ENCODE data around the gene RBPJ.
"Not testable (repeated sequence)": the region's sequence is repeated elsewhere in the genome, so short reads cannot be mapped to it uniquely, and the experiment has no call there.

Gene RBPJ

GRCh38 chr4:26337612-26338011 lies 16.8 kb downstream of the RBPJ start:
- no peak for DNase-seq

DNA sequence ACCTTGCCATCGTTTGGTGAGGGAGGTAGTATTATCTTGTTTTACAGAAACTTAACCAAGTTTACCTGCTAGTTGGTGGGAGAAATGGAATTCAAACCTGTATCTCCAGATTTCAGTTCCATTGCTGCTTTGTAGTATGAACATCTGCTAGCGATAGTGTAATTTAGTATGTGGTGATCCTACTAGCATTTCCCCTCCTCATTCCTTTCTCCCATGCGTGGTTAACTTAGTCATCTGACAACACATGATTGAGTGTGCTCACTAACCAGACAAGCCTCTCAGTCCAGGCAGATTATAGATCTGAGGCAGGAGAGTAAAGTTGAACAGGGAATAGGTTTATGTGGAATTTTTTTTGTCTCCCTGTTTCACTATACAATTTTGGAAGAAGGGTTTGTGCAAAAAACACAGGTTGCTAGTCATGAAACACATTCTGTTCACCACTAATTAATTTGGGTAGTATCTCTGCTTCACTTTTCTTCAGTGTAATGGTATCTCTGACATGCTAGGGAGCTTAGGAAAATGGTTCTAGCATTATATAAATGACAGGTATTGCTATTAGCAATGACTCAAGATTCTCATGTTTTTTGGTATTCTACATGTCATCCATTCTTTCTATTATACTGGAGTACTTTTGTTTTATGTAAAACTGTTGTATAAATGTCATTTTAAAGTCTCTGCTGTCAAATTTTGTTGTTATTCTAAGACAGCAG lies 21.7 kb downstream of the RBPJ start:
- DNase-seq: no peak

- DNase-seq: no peak
Observed at GRCh38 chr4:26343038-26343398, 22.2 kb downstream of the RBPJ start.

GRCh38 chr4:26344901-26345564 lies 24.2 kb downstream of the RBPJ start:
- DNase-seq: no peak

DNA sequence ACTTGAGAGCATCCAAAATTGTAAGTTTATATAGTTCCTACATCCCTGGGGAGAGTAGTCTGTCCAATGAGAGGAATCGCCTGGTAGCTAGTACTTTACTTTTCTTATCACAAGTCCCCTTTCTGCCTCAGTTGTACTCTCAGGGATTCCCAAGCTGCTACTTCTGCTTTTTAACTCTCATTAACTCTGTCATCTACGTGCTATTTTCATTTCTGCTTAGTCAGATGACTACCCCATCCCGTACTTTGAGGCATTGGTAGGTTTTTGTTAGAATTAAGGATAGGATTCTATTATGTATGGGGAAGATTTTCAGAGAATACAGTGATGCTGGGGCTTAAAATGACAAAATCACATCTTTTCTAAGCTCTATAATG lies 24.7 kb downstream of the RBPJ start:
- no peak for DNase-seq

DNA sequence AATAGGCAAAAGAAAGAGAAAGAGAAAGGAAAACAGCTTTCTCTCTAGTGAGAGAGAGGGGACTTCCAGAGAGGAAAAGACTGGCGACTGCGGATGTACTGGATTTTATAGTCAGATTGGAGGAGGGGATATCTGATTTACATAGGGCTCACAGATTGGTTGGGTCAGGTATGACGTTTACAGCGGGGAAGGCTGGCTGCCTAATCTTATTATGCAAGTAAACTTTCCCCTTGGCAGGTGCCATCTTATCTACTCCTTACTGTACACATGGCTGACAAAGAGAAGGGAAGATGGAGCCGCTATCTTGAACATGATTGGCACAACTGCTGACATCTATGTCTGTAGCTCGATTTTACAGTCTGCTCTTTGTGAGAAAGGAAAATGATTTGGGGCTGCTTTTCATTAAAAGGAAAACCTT lies 25.4 kb downstream of the RBPJ start:
- no peak for DNase-seq

DNA sequence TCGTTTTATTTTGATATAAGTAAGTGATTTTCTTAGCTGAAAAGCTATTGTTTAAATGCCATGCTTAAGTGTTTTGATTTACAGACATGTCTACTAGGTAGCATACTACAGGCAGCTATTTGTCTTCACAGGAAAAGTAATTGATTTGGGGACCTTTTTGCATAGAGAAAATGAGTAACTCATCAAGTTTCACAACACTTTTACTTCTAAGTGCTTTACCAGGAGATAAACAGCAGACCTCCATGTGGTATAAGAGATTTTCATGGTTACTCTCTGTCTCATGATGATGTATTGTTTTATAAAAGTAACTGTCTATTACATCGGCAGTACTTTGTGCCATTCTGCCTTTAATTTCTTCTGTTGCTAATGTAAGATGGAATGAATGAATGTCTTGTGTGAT lies 28.7 kb downstream of the RBPJ start:
- DNase-seq: no peak

DNA sequence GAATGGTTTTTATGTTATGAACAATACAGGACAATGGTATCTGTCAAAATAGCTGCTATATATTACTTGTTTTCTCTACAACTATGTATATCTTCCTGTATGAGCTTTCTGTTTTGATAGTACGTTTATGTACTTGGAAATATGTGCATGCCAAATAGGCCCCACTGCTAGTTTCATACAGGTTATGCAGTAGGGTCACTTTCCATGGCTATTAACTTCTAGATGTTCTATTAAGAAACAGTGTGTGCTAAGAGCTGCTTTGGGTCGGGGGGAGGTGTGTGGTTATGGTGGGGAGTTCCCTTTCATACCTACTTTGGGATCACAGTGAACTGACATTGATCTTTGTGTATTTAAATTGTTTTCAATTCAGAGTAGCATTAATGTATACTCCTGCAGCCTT lies 30.9 kb downstream of the RBPJ start:
- DNase-seq: no peak

DNA sequence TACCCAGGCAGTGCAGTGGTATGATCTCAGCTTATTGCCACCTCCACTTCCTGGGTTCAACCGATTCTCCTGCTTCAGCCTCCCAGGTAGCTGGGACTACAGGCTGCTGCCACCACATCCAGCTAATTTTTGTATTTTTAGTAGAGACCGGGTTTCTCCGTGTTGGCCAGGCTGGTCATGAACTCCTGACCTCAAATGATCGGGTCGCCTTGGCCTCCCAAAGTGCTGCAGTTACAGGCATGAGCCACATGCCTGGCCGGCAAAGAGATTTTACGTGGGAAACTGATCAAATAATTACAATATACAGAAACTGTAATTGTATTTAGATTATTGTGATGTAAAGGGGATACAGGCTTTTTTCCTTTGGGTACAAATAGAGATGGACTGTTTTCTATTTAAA lies 33.7 kb downstream of the RBPJ start:
- DNase-seq: no peak

DNA sequence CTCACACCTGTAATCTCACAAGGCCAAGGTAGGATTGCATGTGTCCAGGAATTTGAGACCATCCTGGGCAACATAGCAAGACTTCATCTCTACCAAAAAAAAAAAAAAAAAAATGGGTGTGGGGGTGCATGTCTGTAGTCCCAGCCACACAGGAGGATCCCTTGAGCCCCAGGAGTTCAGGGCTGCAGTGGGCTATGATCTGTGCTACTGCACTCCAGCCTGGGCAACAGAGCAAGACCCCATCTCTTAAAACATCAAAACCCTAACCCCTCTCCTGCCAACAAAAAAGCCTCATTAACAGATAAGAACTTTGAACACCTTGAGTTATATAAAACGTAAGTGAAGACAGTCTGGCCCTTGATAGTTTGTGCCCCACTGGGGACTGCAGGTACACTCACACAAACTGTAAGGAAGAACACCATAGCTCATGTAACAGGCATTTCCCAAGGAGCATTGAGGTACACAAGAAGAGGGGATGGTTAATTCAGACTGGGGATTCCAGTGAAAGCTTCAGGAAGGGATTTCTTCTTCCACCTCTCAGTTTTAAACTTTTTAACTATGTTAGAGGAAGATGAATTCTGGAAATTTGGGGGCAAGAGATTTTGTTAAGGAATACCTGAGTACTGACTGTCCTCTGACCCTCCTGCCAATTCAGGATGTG lies 34.7 kb downstream of the RBPJ start:
- DNase-seq: no peak

DNA sequence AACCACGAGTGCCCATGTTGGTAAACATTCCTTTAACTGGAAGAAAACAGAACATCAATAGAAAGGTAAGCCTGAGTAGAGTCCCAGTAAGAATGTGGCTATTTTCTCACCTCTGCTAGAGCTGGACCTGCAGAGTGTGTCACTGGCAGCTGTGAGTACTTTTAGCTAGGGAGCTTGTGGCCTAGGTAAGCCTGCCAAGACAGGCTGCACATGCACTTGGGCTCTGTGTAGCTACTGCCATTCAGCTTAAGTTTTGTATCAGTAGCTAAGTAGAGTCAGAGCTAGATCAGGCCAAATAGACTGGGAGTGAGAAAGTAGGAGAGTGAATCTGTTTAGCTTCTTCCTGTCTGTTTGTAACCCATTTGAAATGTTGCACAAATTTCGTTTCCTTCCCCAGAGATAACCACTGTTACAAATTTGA lies 35.3 kb downstream of the RBPJ start:
- no peak for DNase-seq

DNA sequence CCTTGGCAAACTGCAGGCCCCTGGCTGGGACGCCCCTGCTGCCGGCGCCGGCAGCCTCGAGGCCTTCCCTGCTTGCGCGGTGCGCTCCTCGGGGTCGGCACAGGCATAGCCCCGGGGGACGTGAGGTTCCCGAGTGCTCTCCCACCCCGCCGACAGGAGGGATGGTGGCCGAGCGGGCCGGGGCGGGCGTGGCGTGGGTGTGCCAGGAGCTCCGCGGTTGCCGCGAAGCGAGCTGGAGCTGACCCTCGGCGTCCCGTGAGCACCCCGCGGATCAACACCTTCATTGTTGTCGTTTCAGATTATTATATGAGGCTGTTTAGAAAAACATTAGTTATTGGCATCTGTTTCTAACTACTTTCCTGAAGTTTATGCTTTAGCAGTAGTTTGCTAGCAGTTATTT lies 38.7 kb downstream of the RBPJ start:
- not testable (repeated sequence) for DNase-seq

GRCh38 chr4:26360273-26360672 lies 39.5 kb downstream of the RBPJ start:
- DNase-seq: no peak

- no peak for DNase-seq
Observed at GRCh38 chr4:26360864-26361263, 40.0 kb downstream of the RBPJ start.

DNA sequence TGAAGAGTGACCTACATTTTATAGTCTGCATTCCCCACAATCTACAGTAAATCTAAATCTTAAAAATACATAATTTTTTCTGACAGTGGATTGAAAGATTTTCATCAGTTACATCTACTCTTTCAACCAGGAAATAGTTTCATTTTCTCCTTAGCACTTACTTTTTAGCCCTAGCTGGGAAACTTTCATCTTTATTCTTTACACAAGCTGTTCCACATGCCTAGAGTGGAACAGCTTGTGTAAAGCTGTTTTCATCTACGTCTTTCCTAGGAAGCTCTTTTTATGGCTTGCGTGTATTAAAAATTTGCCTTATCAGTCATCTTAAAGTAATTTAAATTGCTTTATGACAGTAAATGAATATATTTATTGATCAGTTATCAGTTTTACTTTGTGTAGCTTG lies 40.5 kb downstream of the RBPJ start:
- DNase-seq: no peak

DNA sequence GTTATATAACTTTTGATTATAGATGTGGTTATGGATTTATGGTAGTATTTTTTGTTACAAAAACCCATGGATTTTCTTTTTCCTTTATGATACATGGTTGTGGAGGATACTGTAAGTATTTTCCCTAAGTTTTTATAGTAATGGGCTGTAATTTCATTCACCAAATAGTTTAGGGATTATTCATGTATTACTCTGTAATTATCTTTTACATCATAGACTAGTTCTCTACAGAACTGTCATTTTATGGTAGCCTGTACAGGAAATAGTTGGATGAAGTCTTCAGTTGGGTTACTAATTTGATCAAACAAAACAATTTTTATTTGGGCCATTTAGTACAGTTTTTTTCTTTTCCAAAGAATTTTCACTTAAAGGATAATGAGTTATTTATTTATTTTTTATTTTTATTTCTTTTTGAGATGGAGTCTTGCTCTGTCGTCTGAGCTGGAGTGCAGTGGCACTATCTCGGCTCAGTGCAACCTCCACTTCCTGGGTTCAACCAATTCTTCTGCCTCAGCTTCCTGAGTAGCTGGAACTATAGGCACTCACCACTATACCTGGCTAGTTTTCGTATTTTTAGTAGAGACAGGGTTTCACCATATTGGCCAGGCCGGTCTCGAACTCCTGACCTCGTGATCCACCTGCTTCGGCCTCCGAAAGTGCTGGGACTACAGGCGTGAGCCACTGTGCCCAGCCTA lies 42.1 kb downstream of the RBPJ start:
- no peak for DNase-seq

DNA sequence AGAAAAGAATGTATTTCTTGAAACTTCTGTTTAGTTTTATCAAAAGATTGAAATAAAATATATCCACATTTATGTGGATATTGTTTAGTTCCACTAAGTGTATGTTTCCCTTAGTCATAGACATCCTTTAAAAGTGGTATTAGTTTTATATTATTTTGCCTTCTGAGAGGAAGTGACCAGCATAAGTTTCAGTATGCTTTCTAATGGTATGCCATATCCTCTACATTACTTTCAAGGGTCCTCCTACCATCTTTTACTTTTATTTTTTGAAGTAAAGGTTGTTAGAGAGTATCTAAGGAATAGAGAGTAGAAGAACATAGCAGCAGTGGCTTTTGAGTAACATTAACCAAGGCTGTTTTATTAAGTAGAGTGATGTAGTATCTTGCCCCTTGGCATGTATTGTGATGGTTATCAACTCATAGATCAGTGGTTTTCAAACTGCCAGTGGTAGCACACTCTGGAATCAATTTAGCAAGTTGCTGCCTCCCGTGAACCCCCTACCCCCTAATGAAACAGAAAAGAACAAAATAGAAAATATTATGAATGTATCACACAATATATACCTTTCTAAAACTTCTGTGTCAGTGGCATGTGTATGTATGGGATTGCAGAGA lies 44.8 kb downstream of the RBPJ start:
- no peak for DNase-seq

- DNase-seq: no peak
Observed at GRCh38 chr4:26367811-26368210, 47.0 kb downstream of the RBPJ start.

DNA sequence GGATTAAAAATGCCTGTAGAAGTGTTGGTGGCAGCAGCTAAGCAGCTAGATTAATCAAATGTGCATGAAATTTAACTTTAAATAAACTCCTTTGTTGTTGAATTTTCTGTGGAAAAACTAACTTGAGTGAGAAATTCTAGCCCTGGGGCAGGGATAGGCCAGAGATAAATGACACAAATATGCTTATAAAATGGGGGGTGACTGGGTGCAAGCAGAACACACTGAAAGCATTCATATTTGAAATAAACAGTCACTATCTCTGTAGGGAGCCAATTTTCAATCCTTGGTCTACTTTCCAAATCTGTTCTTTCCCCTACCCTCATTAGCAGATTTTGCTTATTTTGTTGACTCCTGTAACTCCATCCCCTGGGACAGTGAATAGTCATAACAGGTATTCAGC lies 47.9 kb downstream of the RBPJ start:
- no peak for DNase-seq

- no peak for DNase-seq
Observed at GRCh38 chr4:26369132-26369531, 48.3 kb downstream of the RBPJ start.

DNA sequence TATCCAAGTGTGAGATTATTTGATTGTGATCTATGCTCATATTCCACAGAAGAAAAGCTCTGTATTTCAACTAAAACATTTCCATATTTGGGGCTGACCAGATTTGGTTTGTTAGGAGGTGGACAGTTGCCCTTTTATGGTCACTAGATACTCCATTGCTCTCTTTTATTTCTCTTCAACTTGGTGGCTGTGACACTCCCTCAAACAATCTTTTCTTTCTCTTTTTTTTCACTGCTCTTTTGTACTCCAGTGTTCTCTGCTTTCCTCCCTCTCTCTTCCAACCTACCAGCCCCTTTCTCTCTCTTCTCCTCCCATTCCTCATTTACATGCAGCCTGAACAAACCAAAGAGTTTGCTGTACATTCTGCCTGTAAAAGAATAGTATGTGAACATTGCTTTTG lies 48.8 kb downstream of the RBPJ start:
- DNase-seq: no peak

DNA sequence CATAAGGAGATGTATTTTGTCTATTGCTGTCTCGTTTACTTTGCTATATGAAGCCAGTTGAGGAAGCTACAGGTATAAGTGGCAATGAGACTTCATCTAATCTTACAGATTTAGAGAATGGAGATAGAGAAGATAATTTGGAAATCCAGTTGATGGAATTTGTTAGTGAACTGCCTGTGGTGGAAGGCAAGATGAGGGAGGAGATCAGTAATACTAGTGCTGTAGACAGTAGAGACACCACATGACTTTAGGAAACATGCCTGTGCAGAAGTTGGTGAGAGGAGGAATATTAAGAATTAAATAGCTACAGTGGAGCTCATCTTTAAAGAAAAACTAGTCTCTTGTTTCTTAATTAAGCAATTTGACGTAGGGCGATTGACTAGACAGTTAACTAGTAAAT lies 51.3 kb downstream of the RBPJ start:
- DNase-seq: no peak
